HepG2 (cell line): ENCODE measurements around the gene ZMIZ1. TPM values are rescaled to one million over a fixed set of nuclear protein-coding genes. Genes with fewer than 3 reads are reported as not detected.
A peak's percentile ranks its signal among the peaks of the same experiment; 100 is the strongest.

Experiments
- BCL3 ChIP-seq: sonication (generic); formaldehyde crosslinking; IDR thresholded peaks from 2 replicates; pipeline ENCODE4 v1.5.1; 2020; ENCODE audit warnings: mild to moderate bottlenecking, missing genetic modification reagents, moderate library complexity
- CENPX ChIP-seq: sonication (generic); formaldehyde crosslinking; IDR thresholded peaks from 2 replicates; pipeline ENCODE4 v1.9.0; 2021; ENCODE audit warnings: mild to moderate bottlenecking, missing genetic modification reagents, moderate library complexity
- CREM ChIP-seq, 2 experiments: sonication (generic) in 1 of 2; formaldehyde crosslinking in 1 of 2; IDR thresholded peaks; 2 replicates each; pipeline versions ENCODE4 v1.4.0 to v1.6.1; 2016 to 2020; ENCODE audit warnings: antibody characterized with exemption in 1 of 2, mild to moderate bottlenecking in 1 of 2, missing genetic modification reagents in 1 of 2
- FOXC1 ChIP-seq: sonication (generic); formaldehyde crosslinking; IDR thresholded peaks from 2 replicates; pipeline ENCODE4 v1.8.0; 2022; ENCODE audit warnings: mild to moderate bottlenecking, missing genetic modification reagents, borderline replicate concordance
- GLI4 ChIP-seq: sonication (generic); formaldehyde crosslinking; IDR thresholded peaks from 2 replicates; pipeline ENCODE4 v1.5.1; 2020; ENCODE audit warnings: missing genetic modification reagents, mild to moderate bottlenecking, moderate library complexity, borderline replicate concordance
- IRF1 ChIP-seq: sonication (generic); formaldehyde crosslinking; IDR thresholded peaks from 2 replicates; pipeline ENCODE4 v1.4.0; 2020; ENCODE audit warnings: low read depth, mild to moderate bottlenecking, missing genetic modification reagents
- JDP2 ChIP-seq: sonication (generic); formaldehyde crosslinking; IDR thresholded peaks from 2 replicates; pipeline ENCODE4 v1.8.1; 2022; ENCODE audit warnings: missing genetic modification reagents, borderline replicate concordance
- KLF15 ChIP-seq: sonication (generic); formaldehyde crosslinking; IDR thresholded peaks from 2 replicates; pipeline ENCODE4 v1.8.1; 2023; ENCODE audit warnings: borderline replicate concordance, mild to moderate bottlenecking, inconsistent platforms, missing genetic modification reagents, mixed read lengths
- REPIN1 ChIP-seq: sonication (generic); formaldehyde crosslinking; IDR thresholded peaks from 2 replicates; pipeline ENCODE4 v1.8.0; 2022; ENCODE audit warnings: missing genetic modification reagents, low read depth, mild to moderate bottlenecking, borderline replicate concordance
- TRIM24 ChIP-seq: sonication (generic); formaldehyde crosslinking; IDR thresholded peaks from 2 replicates; pipeline ENCODE4 v1.8.0; 2022; ENCODE audit warnings: mild to moderate bottlenecking, missing genetic modification reagents
- ZBTB7B ChIP-seq: sonication (generic); formaldehyde crosslinking; IDR thresholded peaks from 2 replicates; pipeline ENCODE4 v1.4.0; 2020; ENCODE audit warnings: missing genetic modification reagents
- ZNF225 ChIP-seq: sonication (generic); formaldehyde crosslinking; IDR thresholded peaks from 2 replicates; pipeline ENCODE4 v1.4.0; 2020; ENCODE audit warnings: mild to moderate bottlenecking, missing genetic modification reagents
- ZNF329 ChIP-seq: sonication (generic); formaldehyde crosslinking; IDR thresholded peaks from 2 replicates; pipeline ENCODE4 v1.9.0; 2021; ENCODE audit warnings: low read depth, mild to moderate bottlenecking, missing genetic modification reagents
- ZNF792 ChIP-seq: IDR thresholded peaks from 2 replicates; pipeline ENCODE4 v1.6.1; 2016
- polyA plus RNA-seq, 8 experiments: library from polyadenylated mRNA; depleted of rRNA in 3 of 8; stranded (reverse) in 7 of 8; unstranded in 1 of 8; fragments of >200 nt; fragmentation: Illumina TruSeq in 4 of 8; extraction: Trizol in 4 of 8; gene quantifications; 2 replicates each; pipeline versions ENCODE4 v1.2.1 to v1.2.3, GENCODE V29; 2011 to 2016; ENCODE audit warnings: low read depth in 4 of 8, missing spikeins in 1 of 8, mixed read lengths in 1 of 8; ENCODE audit not compliant: insufficient read depth in 1 of 8
- total RNA-seq, 5 experiments: library from RNA; depleted of rRNA; stranded (reverse); fragments of >200 nt; fragmentation: Illumina TruSeq; extraction: Trizol; gene quantifications; 2 replicates each; pipeline ENCODE4 v1.2.3, GENCODE V29; 2016; ENCODE audit warnings: low read depth in 1 of 5
- TF ChIP-seq, protein P1 (sequence below): sonication (generic); formaldehyde crosslinking; IDR thresholded peaks from 2 replicates; pipeline ENCODE4 v1.5.1; 2020; ENCODE audit warnings: missing genetic modification reagents, mild to moderate bottlenecking, borderline replicate concordance
- TF ChIP-seq, protein P2 (sequence below): sonication (generic); formaldehyde crosslinking; IDR thresholded peaks from 2 replicates; pipeline ENCODE4 v1.5.0; 2020; ENCODE audit warnings: missing genetic modification reagents, mild to moderate bottlenecking, borderline replicate concordance
- TF ChIP-seq, protein P3 (sequence below): IDR thresholded peaks from 2 replicates; pipeline ENCODE4 v1.6.1; 2016; ENCODE audit warnings: low read depth, control low read depth
- TF ChIP-seq, protein P4 (sequence below): sonication (generic); formaldehyde crosslinking; IDR thresholded peaks from 2 replicates; pipeline ENCODE4 v1.4.0; 2020; ENCODE audit warnings: missing genetic modification reagents

ZMIZ1 gene
- total and polyA plus RNA-seq, 2 of the 13 experiments (the other 11 are each of a cell fraction or from before 2014, with no cell fraction given): 5.3 to 10.2 TPM

DNA sequence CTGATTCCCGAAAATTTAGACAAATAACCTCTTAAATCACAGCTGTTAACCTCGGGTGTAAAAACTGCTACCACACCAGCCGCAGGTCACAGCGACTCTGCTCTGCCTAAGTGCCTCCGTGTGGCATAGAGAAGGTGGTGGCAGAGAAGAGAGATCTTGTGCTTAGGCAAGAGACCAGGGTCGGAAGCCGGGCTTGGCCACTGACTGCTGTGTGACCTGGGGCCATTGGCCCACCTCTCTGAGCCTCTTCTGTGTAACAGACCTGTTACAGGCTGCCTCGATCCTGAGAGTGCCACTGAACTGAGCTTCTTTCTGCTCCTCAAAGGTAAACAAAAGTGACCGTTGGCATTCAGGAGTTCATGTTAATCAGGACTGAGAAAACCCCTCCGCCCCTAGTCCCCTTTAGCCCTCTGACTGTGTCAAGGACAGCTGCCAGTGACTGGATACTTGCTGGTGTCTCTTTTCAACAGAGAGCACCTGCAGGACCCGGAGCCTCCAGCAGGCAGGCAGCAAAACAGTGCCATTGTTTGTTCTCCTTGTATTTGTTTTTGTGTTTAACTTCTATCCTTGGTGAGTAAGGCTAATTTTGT, 36.5 kb downstream of the ZMIZ1 start (continued):
- TF ChIP-seq GLI4 (CRISPR knock-in tag) (no peak), CREM (IDR thresholded peaks at IDR 0.05) (peak; percentile 54; the same call in 1 of the 2 replicates), CREM (CRISPR knock-in tag; IDR thresholded peaks at IDR 0.05) (no peak), ZNF225 (CRISPR knock-in tag) (no peak), JDP2 (CRISPR knock-in tag) (no peak), ZNF329 (peak; percentile 98), TRIM24 (CRISPR knock-in tag) (no peak), FOXC1 (no peak), ZBTB7B (CRISPR knock-in tag) (peak; percentile 91), REPIN1 (CRISPR knock-in tag) (peak; percentile 54; the same call in 1 of the 2 replicates), ZNF792 (CRISPR knock-in tag) (no peak; the same call in 1 of the 2 replicates), BCL3 (CRISPR knock-in tag) (no peak), CENPX (CRISPR knock-in tag) (no peak), KLF15 (CRISPR knock-in tag) (no peak), IRF1 (CRISPR knock-in tag) (no peak)
- TF ChIP-seq, protein P1, sequence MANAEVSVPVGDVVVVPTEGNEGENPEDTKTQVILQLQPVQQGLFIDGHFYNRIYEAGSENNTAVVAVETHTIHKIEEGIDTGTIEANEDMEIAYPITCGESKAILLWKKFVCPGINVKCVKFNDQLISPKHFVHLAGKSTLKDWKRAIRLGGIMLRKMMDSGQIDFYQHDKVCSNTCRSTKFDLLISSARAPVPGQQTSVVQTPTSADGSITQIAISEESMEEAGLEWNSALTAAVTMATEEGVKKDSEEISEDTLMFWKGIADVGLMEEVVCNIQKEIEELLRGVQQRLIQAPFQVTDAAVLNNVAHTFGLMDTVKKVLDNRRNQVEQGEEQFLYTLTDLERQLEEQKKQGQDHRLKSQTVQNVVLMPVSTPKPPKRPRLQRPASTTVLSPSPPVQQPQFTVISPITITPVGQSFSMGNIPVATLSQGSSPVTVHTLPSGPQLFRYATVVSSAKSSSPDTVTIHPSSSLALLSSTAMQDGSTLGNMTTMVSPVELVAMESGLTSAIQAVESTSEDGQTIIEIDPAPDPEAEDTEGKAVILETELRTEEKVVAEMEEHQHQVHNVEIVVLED (CRISPR knock-in tag): no peak
- TF ChIP-seq, protein P2, sequence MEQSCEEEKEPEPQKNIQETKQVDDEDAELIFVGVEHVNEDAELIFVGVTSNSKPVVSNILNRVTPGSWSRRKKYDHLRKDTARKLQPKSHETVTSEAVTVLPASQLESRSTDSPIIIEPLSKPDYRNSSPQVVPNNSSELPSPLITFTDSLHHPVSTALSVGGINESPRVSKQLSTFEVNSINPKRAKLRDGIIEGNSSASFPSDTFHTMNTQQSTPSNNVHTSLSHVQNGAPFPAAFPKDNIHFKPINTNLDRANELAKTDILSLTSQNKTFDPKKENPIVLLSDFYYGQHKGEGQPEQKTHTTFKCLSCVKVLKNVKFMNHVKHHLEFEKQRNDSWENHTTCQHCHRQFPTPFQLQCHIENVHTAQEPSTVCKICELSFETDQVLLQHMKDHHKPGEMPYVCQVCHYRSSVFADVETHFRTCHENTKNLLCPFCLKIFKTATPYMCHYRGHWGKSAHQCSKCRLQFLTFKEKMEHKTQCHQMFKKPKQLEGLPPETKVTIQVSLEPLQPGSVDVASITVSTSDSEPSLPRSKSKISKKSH (CRISPR knock-in tag): no peak
- TF ChIP-seq, protein P3, sequence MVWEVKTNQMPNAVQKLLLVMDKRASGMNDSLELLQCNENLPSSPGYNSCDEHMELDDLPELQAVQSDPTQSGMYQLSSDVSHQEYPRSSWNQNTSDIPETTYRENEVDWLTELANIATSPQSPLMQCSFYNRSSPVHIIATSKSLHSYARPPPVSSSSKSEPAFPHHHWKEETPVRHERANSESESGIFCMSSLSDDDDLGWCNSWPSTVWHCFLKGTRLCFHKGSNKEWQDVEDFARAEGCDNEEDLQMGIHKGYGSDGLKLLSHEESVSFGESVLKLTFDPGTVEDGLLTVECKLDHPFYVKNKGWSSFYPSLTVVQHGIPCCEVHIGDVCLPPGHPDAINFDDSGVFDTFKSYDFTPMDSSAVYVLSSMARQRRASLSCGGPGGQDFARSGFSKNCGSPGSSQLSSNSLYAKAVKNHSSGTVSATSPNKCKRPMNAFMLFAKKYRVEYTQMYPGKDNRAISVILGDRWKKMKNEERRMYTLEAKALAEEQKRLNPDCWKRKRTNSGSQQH: no peak
- TF ChIP-seq, protein P4, sequence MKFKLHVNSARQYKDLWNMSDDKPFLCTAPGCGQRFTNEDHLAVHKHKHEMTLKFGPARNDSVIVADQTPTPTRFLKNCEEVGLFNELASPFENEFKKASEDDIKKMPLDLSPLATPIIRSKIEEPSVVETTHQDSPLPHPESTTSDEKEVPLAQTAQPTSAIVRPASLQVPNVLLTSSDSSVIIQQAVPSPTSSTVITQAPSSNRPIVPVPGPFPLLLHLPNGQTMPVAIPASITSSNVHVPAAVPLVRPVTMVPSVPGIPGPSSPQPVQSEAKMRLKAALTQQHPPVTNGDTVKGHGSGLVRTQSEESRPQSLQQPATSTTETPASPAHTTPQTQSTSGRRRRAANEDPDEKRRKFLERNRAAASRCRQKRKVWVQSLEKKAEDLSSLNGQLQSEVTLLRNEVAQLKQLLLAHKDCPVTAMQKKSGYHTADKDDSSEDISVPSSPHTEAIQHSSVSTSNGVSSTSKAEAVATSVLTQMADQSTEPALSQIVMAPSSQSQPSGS (CRISPR knock-in tag): peak; percentile 32; the same call in 1 of the 2 replicates
